Neural cell (in vitro differentiated cells): ENCODE results near the gene NFIA.

Experiments
- CTCF ChIP-seq: fragments of 450-650 bp; IDR thresholded peaks from 2 replicates; pipeline ENCODE4 v1.5.1; 2014; ENCODE audit warnings: antibody characterized with exemption, mild to moderate bottlenecking, moderate library complexity; ENCODE audit not compliant: poor library complexity, severe bottlenecking
- EZH2 ChIP-seq: fragments of 200-600, 300-800 bp; shearing (Covaris generic), sonication (generic); IDR thresholded peaks from 2 replicates; pipeline ENCODE4 v1.6.1; 2014; ENCODE audit warnings: antibody characterized with exemption, low read length, borderline replicate concordance, mild to moderate bottlenecking; ENCODE audit not compliant: insufficient read depth, poor library complexity, severe bottlenecking
- POLR2AphosphoS5 ChIP-seq: IDR thresholded peaks from 2 replicates; pipeline ENCODE4 v1.6.1; 2012
- REST ChIP-seq: IDR thresholded peaks from 2 replicates; pipeline ENCODE4 v1.6.1; 2012; ENCODE audit warnings: borderline replicate concordance

- TF ChIP-seq CTCF = no peak
- no peak for TF ChIP-seq REST
- TF ChIP-seq POLR2AphosphoS5 = no peak
- no peak for TF ChIP-seq EZH2
These were observed 139.3 kb downstream of the NFIA start for GRCh38 chr1:61221642-61222041.
